Raji (cell line): ENCODE results near the gene TEX19.

Experiments used
- POLR2A ChIP-seq: IDR thresholded peaks from 2 replicates; pipeline ENCODE4 v1.6.1; 2011; ENCODE audit warnings: low read depth, low read length, control low read depth; ENCODE audit not compliant: insufficient read depth

TEX19 gene

GRCh38 chr17:82397449-82398335, 38.6 kb downstream of the TEX19 start:
- TF ChIP-seq POLR2A = no peak

- TF ChIP-seq POLR2A = no peak
Measured at GRCh38 chr17:82399041-82399441, 40.0 kb downstream of the TEX19 start.

GRCh38 chr17:82399601-82400101, 40.6 kb downstream of the TEX19 start:
- TF ChIP-seq POLR2A = no peak

GRCh38 chr17:82400206-82400605, 41.2 kb downstream of the TEX19 start:
- TF ChIP-seq POLR2A = no peak

GRCh38 chr17:82400830-82401229, 41.8 kb downstream of the TEX19 start:
- no peak for TF ChIP-seq POLR2A

- no peak for TF ChIP-seq POLR2A
Measured at GRCh38 chr17:82402865-82403264, 43.8 kb downstream of the TEX19 start.

GRCh38 chr17:82403662-82404660, 44.9 kb downstream of the TEX19 start:
- TF ChIP-seq POLR2A = no peak

- TF ChIP-seq POLR2A = no peak
Measured at GRCh38 chr17:82405051-82405450, 46.0 kb downstream of the TEX19 start.

- no peak for TF ChIP-seq POLR2A
Measured at GRCh38 chr17:82406131-82406671, 47.2 kb downstream of the TEX19 start.

GRCh38 chr17:82407255-82407654, 48.2 kb downstream of the TEX19 start:
- TF ChIP-seq POLR2A = no peak

- no peak for TF ChIP-seq POLR2A
Measured at GRCh38 chr17:82408288-82408937, 49.4 kb downstream of the TEX19 start.

GRCh38 chr17:82408938-82409318, 49.9 kb downstream of the TEX19 start:
- TF ChIP-seq POLR2A = no peak

- no peak for TF ChIP-seq POLR2A
Measured at GRCh38 chr17:82410014-82410716, 51.1 kb downstream of the TEX19 start.
